Measurements from ENCODE around the gene SHF.

Gene SHF

DNA sequence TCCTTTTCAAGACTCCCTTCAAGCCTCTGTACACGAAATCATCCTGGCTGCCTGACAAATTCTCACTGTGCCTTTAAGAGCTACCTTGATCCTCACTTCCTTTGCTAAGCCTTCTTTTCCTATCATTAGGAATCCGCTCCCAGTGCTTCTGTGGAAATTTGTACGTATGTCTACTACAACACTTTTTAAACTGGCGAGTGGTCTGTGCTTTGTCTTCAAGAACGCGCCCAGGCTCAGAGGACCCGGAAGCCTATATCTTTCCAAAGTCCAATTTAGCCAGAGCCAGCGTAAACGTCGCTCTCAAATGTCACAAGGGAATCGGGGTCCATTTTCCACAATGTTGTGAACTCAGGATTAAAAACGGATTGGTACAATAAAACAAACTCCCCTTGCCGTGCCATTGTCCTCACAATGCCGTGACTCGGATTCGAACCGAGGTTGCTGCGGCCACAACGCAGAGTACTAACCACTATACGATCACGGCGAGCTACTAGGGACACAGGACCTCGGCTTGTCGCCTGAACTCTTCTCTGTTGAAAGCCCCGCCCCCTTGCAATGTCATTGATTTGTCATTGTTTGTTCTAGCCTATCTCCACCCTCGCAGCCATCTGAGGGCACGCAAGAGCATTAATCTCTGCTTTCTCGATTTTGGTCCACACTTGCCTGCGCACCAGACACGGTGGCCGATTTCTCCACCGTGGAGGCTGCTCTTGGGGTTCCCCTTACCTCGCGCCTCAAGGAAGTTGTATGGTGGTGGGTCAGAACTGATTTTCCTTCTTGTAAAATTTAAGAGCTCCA lies 12.4 kb upstream of the SHF start (continued):
- TF ChIP-seq, protein P1, sequence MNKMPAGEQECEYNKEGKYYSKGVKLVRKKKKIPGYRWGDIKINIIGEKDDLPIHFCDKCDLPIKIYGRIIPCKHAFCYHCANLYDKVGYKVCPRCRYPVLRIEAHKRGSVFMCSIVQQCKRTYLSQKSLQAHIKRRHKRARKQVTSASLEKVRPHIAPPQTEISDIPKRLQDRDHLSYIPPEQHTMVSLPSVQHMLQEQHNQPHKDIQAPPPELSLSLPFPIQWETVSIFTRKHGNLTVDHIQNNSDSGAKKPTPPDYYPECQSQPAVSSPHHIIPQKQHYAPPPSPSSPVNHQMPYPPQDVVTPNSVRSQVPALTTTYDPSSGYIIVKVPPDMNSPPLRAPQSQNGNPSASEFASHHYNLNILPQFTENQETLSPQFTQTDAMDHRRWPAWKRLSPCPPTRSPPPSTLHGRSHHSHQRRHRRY (tag by site-specific recombination; IDR thresholded peaks at IDR 0.05): no peak
- TF ChIP-seq, protein P2, sequence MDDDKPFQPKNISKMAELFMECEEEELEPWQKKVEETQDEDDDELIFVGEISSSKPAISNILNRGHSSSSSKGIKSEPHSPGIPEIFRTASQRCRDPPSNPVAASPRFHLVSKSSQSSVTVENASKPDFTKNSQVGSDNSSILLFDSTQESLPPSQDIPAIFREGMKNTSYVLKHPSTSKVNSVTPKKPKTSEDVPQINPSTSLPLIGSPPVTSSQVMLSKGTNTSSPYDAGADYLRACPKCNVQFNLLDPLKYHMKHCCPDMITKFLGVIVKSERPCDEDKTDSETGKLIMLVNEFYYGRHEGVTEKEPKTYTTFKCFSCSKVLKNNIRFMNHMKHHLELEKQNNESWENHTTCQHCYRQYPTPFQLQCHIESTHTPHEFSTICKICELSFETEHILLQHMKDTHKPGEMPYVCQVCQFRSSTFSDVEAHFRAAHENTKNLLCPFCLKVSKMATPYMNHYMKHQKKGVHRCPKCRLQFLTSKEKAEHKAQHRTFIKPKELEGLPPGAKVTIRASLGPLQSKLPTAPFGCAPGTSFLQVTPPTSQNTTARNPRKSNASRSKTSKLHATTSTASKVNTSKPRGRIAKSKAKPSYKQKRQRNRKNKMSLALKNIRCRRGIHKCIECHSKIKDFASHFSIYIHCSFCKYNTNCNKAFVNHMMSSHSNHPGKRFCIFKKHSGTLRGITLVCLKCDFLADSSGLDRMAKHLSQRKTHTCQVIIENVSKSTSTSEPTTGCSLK (tag by site-specific recombination; IDR thresholded peaks at IDR 0.05): no peak
- TF ChIP-seq, protein P3, sequence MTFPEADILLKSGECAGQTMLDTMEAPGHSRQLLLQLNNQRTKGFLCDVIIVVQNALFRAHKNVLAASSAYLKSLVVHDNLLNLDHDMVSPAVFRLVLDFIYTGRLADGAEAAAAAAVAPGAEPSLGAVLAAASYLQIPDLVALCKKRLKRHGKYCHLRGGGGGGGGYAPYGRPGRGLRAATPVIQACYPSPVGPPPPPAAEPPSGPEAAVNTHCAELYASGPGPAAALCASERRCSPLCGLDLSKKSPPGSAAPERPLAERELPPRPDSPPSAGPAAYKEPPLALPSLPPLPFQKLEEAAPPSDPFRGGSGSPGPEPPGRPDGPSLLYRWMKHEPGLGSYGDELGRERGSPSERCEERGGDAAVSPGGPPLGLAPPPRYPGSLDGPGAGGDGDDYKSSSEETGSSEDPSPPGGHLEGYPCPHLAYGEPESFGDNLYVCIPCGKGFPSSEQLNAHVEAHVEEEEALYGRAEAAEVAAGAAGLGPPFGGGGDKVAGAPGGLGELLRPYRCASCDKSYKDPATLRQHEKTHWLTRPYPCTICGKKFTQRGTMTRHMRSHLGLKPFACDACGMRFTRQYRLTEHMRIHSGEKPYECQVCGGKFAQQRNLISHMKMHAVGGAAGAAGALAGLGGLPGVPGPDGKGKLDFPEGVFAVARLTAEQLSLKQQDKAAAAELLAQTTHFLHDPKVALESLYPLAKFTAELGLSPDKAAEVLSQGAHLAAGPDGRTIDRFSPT (tag by site-specific recombination; IDR thresholded peaks at IDR 0.05): no peak; the same call in 1 of the 2 replicates
- peak; percentile 21; the same call in 1 of the 2 replicates for TF ChIP-seq EGR2 (tag by site-specific recombination; IDR thresholded peaks at IDR 0.05; ENCODE audit: low read depth)
- no peak for TF ChIP-seq ZNF121 (tag by site-specific recombination; IDR thresholded peaks at IDR 0.05)
- TF ChIP-seq, protein P4, sequence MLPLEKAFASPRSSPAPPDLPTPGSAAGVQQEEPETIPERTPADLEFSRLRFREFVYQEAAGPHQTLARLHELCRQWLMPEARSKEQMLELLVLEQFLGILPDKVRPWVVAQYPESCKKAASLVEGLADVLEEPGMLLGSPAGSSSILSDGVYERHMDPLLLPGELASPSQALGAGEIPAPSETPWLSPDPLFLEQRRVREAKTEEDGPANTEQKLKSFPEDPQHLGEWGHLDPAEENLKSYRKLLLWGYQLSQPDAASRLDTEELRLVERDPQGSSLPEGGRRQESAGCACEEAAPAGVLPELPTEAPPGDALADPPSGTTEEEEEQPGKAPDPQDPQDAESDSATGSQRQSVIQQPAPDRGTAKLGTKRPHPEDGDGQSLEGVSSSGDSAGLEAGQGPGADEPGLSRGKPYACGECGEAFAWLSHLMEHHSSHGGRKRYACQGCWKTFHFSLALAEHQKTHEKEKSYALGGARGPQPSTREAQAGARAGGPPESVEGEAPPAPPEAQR (tag by site-specific recombination; IDR thresholded peaks at IDR 0.05): 0 out of 2 replicates have a peak, but pooled peaks have one; percentile 42
- peak; percentile 10; the same call in 1 of the 2 replicates for TF ChIP-seq ZBTB8A (tag by site-specific recombination; IDR thresholded peaks at IDR 0.05)
- no peak for TF ChIP-seq ZNF423 (tag by site-specific recombination; IDR thresholded peaks at IDR 0.05)
- TF ChIP-seq ZSCAN30 (tag by site-specific recombination; IDR thresholded peaks at IDR 0.05): peak; percentile 94
- no peak for TF ChIP-seq FEZF1 (tag by site-specific recombination; IDR thresholded peaks at IDR 0.05)
- TF ChIP-seq YY2 (tag by site-specific recombination; IDR thresholded peaks at IDR 0.05): no peak
- no peak for TF ChIP-seq ZNF510 (tag by site-specific recombination; IDR thresholded peaks at IDR 0.05; ENCODE audit: insufficient replicate concordance)
- no peak for TF ChIP-seq ZNF354C (tag by site-specific recombination; IDR thresholded peaks at IDR 0.05; ENCODE audit: borderline replicate concordance, low read depth)
- TF ChIP-seq HOXA7 (CRISPR knock-in tag; IDR thresholded peaks at IDR 0.05; ENCODE audit: borderline replicate concordance): no peak
- TF ChIP-seq ZNF2 (tag by site-specific recombination; IDR thresholded peaks at IDR 0.05): peak; percentile 21; the same call in 1 of the 2 replicates
- TF ChIP-seq, protein P5, sequence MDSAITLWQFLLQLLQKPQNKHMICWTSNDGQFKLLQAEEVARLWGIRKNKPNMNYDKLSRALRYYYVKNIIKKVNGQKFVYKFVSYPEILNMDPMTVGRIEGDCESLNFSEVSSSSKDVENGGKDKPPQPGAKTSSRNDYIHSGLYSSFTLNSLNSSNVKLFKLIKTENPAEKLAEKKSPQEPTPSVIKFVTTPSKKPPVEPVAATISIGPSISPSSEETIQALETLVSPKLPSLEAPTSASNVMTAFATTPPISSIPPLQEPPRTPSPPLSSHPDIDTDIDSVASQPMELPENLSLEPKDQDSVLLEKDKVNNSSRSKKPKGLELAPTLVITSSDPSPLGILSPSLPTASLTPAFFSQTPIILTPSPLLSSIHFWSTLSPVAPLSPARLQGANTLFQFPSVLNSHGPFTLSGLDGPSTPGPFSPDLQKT (IDR thresholded peaks at IDR 0.05; ENCODE audit: borderline replicate concordance, low read depth, low read length): no peak
- TF ChIP-seq ZNF10 (tag by site-specific recombination; IDR thresholded peaks at IDR 0.05): no peak
- TF ChIP-seq ZXDB (tag by site-specific recombination; IDR thresholded peaks at IDR 0.05): peak; percentile 18
- TF ChIP-seq, protein P6, sequence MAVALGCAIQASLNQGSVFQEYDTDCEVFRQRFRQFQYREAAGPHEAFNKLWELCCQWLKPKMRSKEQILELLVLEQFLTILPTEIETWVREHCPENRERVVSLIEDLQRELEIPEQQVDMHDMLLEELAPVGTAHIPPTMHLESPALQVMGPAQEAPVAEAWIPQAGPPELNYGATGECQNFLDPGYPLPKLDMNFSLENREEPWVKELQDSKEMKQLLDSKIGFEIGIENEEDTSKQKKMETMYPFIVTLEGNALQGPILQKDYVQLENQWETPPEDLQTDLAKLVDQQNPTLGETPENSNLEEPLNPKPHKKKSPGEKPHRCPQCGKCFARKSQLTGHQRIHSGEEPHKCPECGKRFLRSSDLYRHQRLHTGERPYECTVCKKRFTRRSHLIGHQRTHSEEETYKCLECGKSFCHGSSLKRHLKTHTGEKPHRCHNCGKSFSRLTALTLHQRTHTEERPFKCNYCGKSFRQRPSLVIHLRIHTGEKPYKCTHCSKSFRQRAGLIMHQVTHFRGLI (tag by site-specific recombination; IDR thresholded peaks at IDR 0.05): peak; percentile 24; the same call in 1 of the 2 replicates
- TF ChIP-seq ZNF416 (tag by site-specific recombination; IDR thresholded peaks at IDR 0.05): no peak
- peak; percentile 22; the same call in 1 of the 2 replicates for TF ChIP-seq SP3 (tag by site-specific recombination; IDR thresholded peaks at IDR 0.05)
- TF ChIP-seq, protein P7, sequence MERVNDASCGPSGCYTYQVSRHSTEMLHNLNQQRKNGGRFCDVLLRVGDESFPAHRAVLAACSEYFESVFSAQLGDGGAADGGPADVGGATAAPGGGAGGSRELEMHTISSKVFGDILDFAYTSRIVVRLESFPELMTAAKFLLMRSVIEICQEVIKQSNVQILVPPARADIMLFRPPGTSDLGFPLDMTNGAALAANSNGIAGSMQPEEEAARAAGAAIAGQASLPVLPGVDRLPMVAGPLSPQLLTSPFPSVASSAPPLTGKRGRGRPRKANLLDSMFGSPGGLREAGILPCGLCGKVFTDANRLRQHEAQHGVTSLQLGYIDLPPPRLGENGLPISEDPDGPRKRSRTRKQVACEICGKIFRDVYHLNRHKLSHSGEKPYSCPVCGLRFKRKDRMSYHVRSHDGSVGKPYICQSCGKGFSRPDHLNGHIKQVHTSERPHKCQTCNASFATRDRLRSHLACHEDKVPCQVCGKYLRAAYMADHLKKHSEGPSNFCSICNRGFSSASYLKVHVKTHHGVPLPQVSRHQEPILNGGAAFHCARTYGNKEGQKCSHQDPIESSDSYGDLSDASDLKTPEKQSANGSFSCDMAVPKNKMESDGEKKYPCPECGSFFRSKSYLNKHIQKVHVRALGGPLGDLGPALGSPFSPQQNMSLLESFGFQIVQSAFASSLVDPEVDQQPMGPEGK (tag by site-specific recombination; IDR thresholded peaks at IDR 0.05): no peak
- TF ChIP-seq, protein P8, sequence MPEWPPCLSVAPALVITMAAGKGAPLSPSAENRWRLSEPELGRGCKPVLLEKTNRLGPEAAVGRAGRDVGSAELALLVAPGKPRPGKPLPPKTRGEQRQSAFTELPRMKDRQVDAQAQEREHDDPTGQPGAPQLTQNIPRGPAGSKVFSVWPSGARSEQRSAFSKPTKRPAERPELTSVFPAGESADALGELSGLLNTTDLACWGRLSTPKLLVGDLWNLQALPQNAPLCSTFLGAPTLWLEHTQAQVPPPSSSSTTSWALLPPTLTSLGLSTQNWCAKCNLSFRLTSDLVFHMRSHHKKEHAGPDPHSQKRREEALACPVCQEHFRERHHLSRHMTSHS (tag by site-specific recombination; IDR thresholded peaks at IDR 0.05): no peak
- TF ChIP-seq ZNF433 (tag by site-specific recombination; IDR thresholded peaks at IDR 0.05; ENCODE audit: low read depth): no peak
- no peak for TF ChIP-seq ZNF223 (tag by site-specific recombination; IDR thresholded peaks at IDR 0.05)
- TF ChIP-seq ZNF48 (tag by site-specific recombination; IDR thresholded peaks at IDR 0.05): no peak
